Trophoblast cell (in vitro differentiated cells and primary cell): Measurements from ENCODE around the gene TNFAIP2.

Experiments
- DNase-seq, 2 donors: peaks; one replicate each; pipeline ENCODE4 v3.0.0-alpha.2; 2016
- H2AFZ ChIP-seq: 2 replicates; pipeline ENCODE4 v1.6.1; 2013; ENCODE audit warnings: low read length, moderate library complexity, mild to moderate bottlenecking; ENCODE audit not compliant: insufficient read depth, poor library complexity
- H2AK5ac ChIP-seq: 2 replicates; pipeline ENCODE4 v1.6.1; 2013; ENCODE audit warnings: mild to moderate bottlenecking, low read length
- H2BK120ac ChIP-seq: 2 replicates; pipeline ENCODE4 v1.6.1; 2013; ENCODE audit warnings: low read length, mild to moderate bottlenecking, moderate library complexity; ENCODE audit not compliant: insufficient read depth, poor library complexity
- H2BK12ac ChIP-seq: 2 replicates; pipeline ENCODE4 v1.6.1; 2013; ENCODE audit warnings: mild to moderate bottlenecking, low read length, moderate library complexity
- H2BK5ac ChIP-seq: 2 replicates; pipeline ENCODE4 v1.6.1; 2013; ENCODE audit warnings: low read length, low read depth, moderate library complexity, mild to moderate bottlenecking; ENCODE audit not compliant: poor library complexity
- H3K14ac ChIP-seq: 2 replicates; pipeline ENCODE4 v1.6.1; 2013; ENCODE audit warnings: mild to moderate bottlenecking, low read length
- H3K18ac ChIP-seq: 2 replicates; pipeline ENCODE4 v1.6.1; 2013; ENCODE audit warnings: mild to moderate bottlenecking, low read length
- H3K23ac ChIP-seq: 2 replicates; pipeline ENCODE4 v1.6.1; 2013; ENCODE audit warnings: low read length
- H3K27ac ChIP-seq: 2 replicates; pipeline ENCODE4 v1.5.1; 2013; ENCODE audit warnings: low read depth, mild to moderate bottlenecking, inconsistent platforms, low read length, moderate library complexity
- H3K27me3 ChIP-seq: 2 replicates; pipeline ENCODE4 v1.6.1; 2013; ENCODE audit warnings: inconsistent platforms, mild to moderate bottlenecking, low read length, moderate library complexity; ENCODE audit not compliant: insufficient read depth
- H3K36me3 ChIP-seq, 2 experiments: 1 replicate in 1 of 2; 2 replicates in 1 of 2; pipeline ENCODE4 v1.6.1; 2013; ENCODE audit warnings: low read length in 2 of 2, mild to moderate bottlenecking in 2 of 2, moderate library complexity in 1 of 2; ENCODE audit not compliant: insufficient read depth in 2 of 2, control insufficient read depth in 1 of 2
- H3K4ac ChIP-seq: 2 replicates; pipeline ENCODE4 v1.6.1; 2013; ENCODE audit warnings: low read depth, mild to moderate bottlenecking, low read length, moderate library complexity
- H3K4me1 ChIP-seq, 2 experiments: 1 replicate in 1 of 2; 2 replicates in 1 of 2; pipeline ENCODE4 v1.6.1; 2013; ENCODE audit warnings: low read length in 2 of 2, mild to moderate bottlenecking in 2 of 2, moderate library complexity in 1 of 2; ENCODE audit not compliant: insufficient read depth in 2 of 2, control insufficient read depth in 1 of 2
- H3K4me2 ChIP-seq: 2 replicates; pipeline ENCODE4 v1.6.1; 2013; ENCODE audit warnings: inconsistent platforms, mild to moderate bottlenecking, low read length, moderate library complexity
- H3K4me3 ChIP-seq: 2 replicates; pipeline ENCODE4 v1.5.1; 2013; ENCODE audit warnings: mild to moderate bottlenecking, low read depth, low read length, inconsistent platforms
- H3K79me1 ChIP-seq: one replicate; pipeline ENCODE4 v1.6.1; 2013; ENCODE audit warnings: low read length
- H3K79me2 ChIP-seq: 2 replicates; pipeline ENCODE4 v1.6.1; 2013; ENCODE audit warnings: low read length, mild to moderate bottlenecking; ENCODE audit not compliant: control insufficient read depth, insufficient read depth, poor library complexity
- H3K9ac ChIP-seq: 2 replicates; pipeline ENCODE4 v1.6.1; 2013; ENCODE audit warnings: mild to moderate bottlenecking, low read length
- H3K9me3 ChIP-seq: 2 replicates; pipeline ENCODE4 v1.6.1; 2013; ENCODE audit warnings: low read depth, mild to moderate bottlenecking, control low read depth, inconsistent platforms, low read length; ENCODE audit not compliant: insufficient read depth
- H4K12ac ChIP-seq: 2 replicates; pipeline ENCODE4 v1.6.1; 2013; ENCODE audit warnings: low read depth, mild to moderate bottlenecking, low read length, moderate library complexity
- H4K8ac ChIP-seq: 2 replicates; pipeline ENCODE4 v1.6.1; 2013; ENCODE audit warnings: low read depth, mild to moderate bottlenecking, low read length, moderate library complexity
- H4K91ac ChIP-seq: one replicate; pipeline ENCODE4 v1.6.1; 2013; ENCODE audit warnings: low read depth, mild to moderate bottlenecking, low read length, moderate library complexity
- WGBS: extraction: QIAGEN DNeasy Blood & Tissue Kit; methylation state at CpG from one replicate; pipeline ENCODE4 v1.1.7; 2013; ENCODE audit warnings: missing lambda C conversion rate; ENCODE audit not compliant: insufficient read length, insufficient coverage; ENCODE audit errors: extremely low coverage; 5-methylcytosine and 5-hydroxymethylcytosine counted together

Gene TNFAIP2

DNA sequence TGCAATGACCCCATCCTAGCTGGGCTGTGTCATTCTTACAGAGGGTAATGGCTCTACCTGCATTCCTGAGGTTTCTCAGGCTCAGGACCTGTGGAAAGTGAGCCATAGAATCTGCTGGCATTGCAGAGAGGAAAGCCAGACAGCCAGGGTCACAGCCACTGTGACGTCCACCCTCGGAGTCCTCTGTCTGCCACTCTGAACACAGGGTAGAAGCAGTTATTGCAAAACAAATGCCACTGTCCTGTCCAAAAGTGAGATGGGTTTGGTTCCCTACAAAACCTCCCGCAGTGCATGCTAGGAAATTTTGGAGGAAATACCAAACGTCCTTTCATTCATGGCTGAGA, 37.8 kb downstream of the TNFAIP2 start:
- no peak overlapping the region for H3K4me3 ChIP-seq
- peaks cover 5% of the 10 kb centered on the region for H3K79me1 ChIP-seq
- H3K27ac ChIP-seq = no peak overlapping the region
- no peaks in the 10 kb centered on the region for H3K79me2 ChIP-seq
- no peak overlapping the region for H3K18ac ChIP-seq
- no peak overlapping the region for H2AFZ ChIP-seq
- H3K9ac ChIP-seq = no peak overlapping the region
- H3K9me3 ChIP-seq = peaks cover 7% of the 10 kb centered on the region
- no peak overlapping the region for H4K12ac ChIP-seq
- peak; percentile 94 to 96 for DNase-seq
- no peak overlapping the region for H3K23ac ChIP-seq
- H3K27me3 ChIP-seq = no peaks in the 10 kb centered on the region
- H2AK5ac ChIP-seq = no peak overlapping the region
- no peak overlapping the region for H4K91ac ChIP-seq
- H2BK12ac ChIP-seq = no peak overlapping the region
- H3K4ac ChIP-seq = no peak overlapping the region
- no peak overlapping the region for H2BK5ac ChIP-seq
- no peak overlapping the region for H3K4me2 ChIP-seq
- WGBS = no CpG with 5 or more reads among the region's 4 CpGs
- H3K4me1 ChIP-seq = peaks cover 11 to 13% of the 10 kb centered on the region in 2 experiments
- no peaks in the 10 kb centered on the region for H3K36me3 ChIP-seq
- no peak overlapping the region for H2BK120ac ChIP-seq
- no peak overlapping the region for H3K14ac ChIP-seq
- no peak overlapping the region for H4K8ac ChIP-seq

DNA sequence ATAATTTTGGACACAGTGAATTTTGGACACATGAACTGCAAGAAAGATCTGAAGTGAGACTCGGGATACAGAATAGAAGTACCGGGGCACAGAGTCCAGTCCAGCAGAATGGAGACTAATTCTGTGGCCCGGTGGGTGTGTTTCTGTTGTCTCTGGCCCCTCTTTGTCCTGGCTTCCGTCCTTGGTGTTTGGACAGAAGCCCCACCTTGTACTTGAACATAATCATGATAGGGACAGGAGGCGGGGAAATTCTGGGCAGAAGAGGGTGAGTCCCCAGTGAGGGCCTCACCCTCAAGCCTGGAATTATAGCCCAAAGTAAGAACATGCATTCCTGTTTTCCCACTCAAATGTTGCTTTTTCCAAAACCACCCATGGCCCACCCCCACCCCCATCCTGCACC, 39.9 kb downstream of the TNFAIP2 start:
- H3K79me2 ChIP-seq = no peaks in the 10 kb centered on the region
- no peak overlapping the region for H3K14ac ChIP-seq
- H3K9me3 ChIP-seq = peaks cover 7% of the 10 kb centered on the region
- H4K91ac ChIP-seq = no peak overlapping the region
- WGBS = no CpG with 5 or more reads among the region's 5 CpGs
- H2BK120ac ChIP-seq = no peak overlapping the region
- H3K36me3 ChIP-seq = no peaks in the 10 kb centered on the region
- no peak overlapping the region for H3K18ac ChIP-seq
- H4K8ac ChIP-seq = no peak overlapping the region
- H3K9ac ChIP-seq = no peak overlapping the region
- no peak overlapping the region for H2BK12ac ChIP-seq
- H2BK5ac ChIP-seq = no peak overlapping the region
- no peak overlapping the region for H4K12ac ChIP-seq
- H3K4me2 ChIP-seq = no peak overlapping the region
- H3K79me1 ChIP-seq = no peaks in the 10 kb centered on the region
- no peak for DNase-seq
- H3K27ac ChIP-seq = no peak overlapping the region
- peaks cover 2 to 12% of the 10 kb centered on the region in 2 experiments for H3K4me1 ChIP-seq
- no peak overlapping the region for H2AK5ac ChIP-seq
- no peak overlapping the region for H3K4ac ChIP-seq
- no peak overlapping the region for H2AFZ ChIP-seq
- no peak overlapping the region for H3K23ac ChIP-seq
- H3K27me3 ChIP-seq = no peaks in the 10 kb centered on the region
- H3K4me3 ChIP-seq = no peak overlapping the region

GRCh38 chr14:103164006-103164405, 40.7 kb downstream of the TNFAIP2 start:
- Histone ChIP-seq H4K12ac (no peak overlapping the region), H3K27ac (no peak overlapping the region), H2AFZ (no peak overlapping the region), H3K9ac (no peak overlapping the region), H3K79me2 (no peaks in the 10 kb centered on the region), H3K4me1 (peaks cover 2 to 9% of the 10 kb centered on the region in 2 experiments), H3K14ac (no peak overlapping the region), H4K8ac (no peak overlapping the region), H4K91ac (no peak overlapping the region), H3K9me3 (peaks cover 9% of the 10 kb centered on the region), H3K23ac (no peak overlapping the region), H3K4me3 (no peak overlapping the region), H2AK5ac (no peak overlapping the region), H2BK12ac (no peak overlapping the region), H3K79me1 (no peaks in the 10 kb centered on the region), H3K4me2 (no peak overlapping the region), H3K18ac (no peak overlapping the region), H3K27me3 (no peaks in the 10 kb centered on the region), H2BK5ac (no peak overlapping the region), H3K4ac (no peak overlapping the region), H2BK120ac (no peak overlapping the region), H3K36me3 (no peaks in the 10 kb centered on the region)
- no CpG with 5 or more reads among the region's 10 CpGs for WGBS
- no peak for DNase-seq

DNA sequence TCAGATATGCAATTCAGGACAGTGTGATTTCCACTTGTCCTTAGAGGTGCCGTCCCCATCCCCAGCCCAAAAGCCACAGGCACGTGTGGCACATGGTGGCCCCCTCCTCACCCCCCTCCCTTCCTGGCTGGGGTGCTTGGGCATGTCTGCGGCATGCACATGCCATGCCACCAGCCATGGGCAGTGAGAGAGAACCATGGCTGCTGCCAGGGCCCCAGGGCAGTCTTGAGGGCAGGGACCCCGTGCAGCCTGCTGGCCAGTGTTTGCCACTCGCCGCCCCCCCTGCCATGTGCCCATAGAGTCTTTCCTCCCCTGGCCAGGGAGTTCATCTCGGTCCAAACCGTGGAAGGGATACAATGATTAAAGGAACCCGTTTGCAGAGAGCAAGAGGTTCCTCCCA, 41.5 kb downstream of the TNFAIP2 start:
- Histone ChIP-seq H2BK120ac (no peak overlapping the region), H3K27me3 (no peaks in the 10 kb centered on the region), H3K79me1 (no peaks in the 10 kb centered on the region), H2AFZ (no peak overlapping the region), H3K79me2 (no peaks in the 10 kb centered on the region), H4K91ac (no peak overlapping the region), H3K4me2 (no peak overlapping the region), H3K4me1 (peaks cover 2 to 9% of the 10 kb centered on the region in 2 experiments), H2BK12ac (no peak overlapping the region), H3K14ac (no peak overlapping the region), H3K9me3 (peaks cover 10% of the 10 kb centered on the region), H4K12ac (no peak overlapping the region), H3K9ac (no peak overlapping the region), H2AK5ac (no peak overlapping the region), H2BK5ac (no peak overlapping the region), H4K8ac (no peak overlapping the region), H3K36me3 (no peaks in the 10 kb centered on the region), H3K4ac (no peak overlapping the region), H3K27ac (no peak overlapping the region), H3K4me3 (no peak overlapping the region), H3K18ac (no peak overlapping the region), H3K23ac (no peak overlapping the region)
- no peak for DNase-seq
- WGBS = no CpG with 5 or more reads among the region's 9 CpGs
